Left lung (tissue), 10 donors: ENCODE data around the gene ATXN2. TPM values are rescaled to one million over a fixed set of nuclear protein-coding genes. Genes with fewer than 3 reads are reported as not detected.
A peak's percentile ranks its signal among the peaks of the same experiment; 100 is the strongest.
"Not testable (repeated sequence)": the region's sequence is repeated elsewhere in the genome, so short reads cannot be mapped to it uniquely, and the experiment has no call there.

Experiments
- ATAC-seq: fragments of 200-7000 bp; cut with Tn5 transposase; one replicate; pipeline ENCODE4 v1.9.1; 2020; ENCODE audit warnings: moderate library complexity
- DNase-seq, 4 donors: peaks; one replicate each; pipeline ENCODE4 v3.0.0-alpha.2; 2013 to 2020
- H3K27ac ChIP-seq, 2 donors: fragments of 200-600 bp; sonication (generic) in 1 of 2; one replicate each; pipeline versions ENCODE4 v1.5.0 to v1.8.0; 2020 to 2021
- H3K27me3 ChIP-seq, 2 donors: fragments of 200-600 bp; sonication (generic) in 1 of 2; one replicate each; pipeline versions ENCODE4 v1.5.0 to v1.8.0; 2020 to 2021
- H3K36me3 ChIP-seq, 2 donors: fragments of 200-600 bp; sonication (generic) in 1 of 2; one replicate each; pipeline versions ENCODE4 v1.5.0 to v1.8.0; 2020 to 2021
- H3K4me1 ChIP-seq, 2 donors: fragments of 200-600 bp; one replicate each; pipeline ENCODE4 v1.8.0; 2021
- H3K4me3 ChIP-seq, 2 donors: fragments of 200-600 bp; sonication (generic) in 1 of 2; one replicate each; pipeline versions ENCODE4 v1.5.0 to v1.8.0; 2020 to 2021; ENCODE audit warnings: mild to moderate bottlenecking in 1 of 2
- H3K9me3 ChIP-seq, 2 donors: fragments of 200-600 bp; sonication (generic) in 1 of 2; one replicate each; pipeline versions ENCODE4 v1.5.0 to v1.8.0; 2020 to 2021
- CTCF ChIP-seq, 2 donors: fragments of 200-600 bp; sonication (generic) in 1 of 2; IDR thresholded peaks; one replicate each; pipeline versions ENCODE4 v1.5.0 to v1.8.0; 2021; ENCODE audit warnings: antibody characterized with exemption in 2 of 2
- intact Hi-C, 2 donors: fragments of 100-400 bp; cut with DNase I; formaldehyde crosslinking; loops; one replicate each; pipeline versions ENCODE4 v1.11.2 to v1.14.2; 2022
- polyA plus RNA-seq, 6 donors: library from polyadenylated mRNA; unstranded; fragments of 120-200 nt; gene quantifications; one replicate each; pipeline ENCODE4 v1.2.1, GENCODE V29; 2013; ENCODE audit not compliant: insufficient read length in 6 of 6
- total RNA-seq, 2 donors: library from RNA; stranded (reverse); fragmentation: NEBNext Ultra II Directional; extraction: Animal tissue kit (Norgen Biotek cat#: 25700); gene quantifications; one replicate each; pipeline ENCODE4 v1.2.1, GENCODE V29; 2021
- donor health status: DM: no; HTN: yes; CAD: no.
- donor health status: DM: no; HTN: no; CAD: no.

ATXN2 gene
- total and polyA plus RNA-seq, 8 donors, result 60.9 to 90.2 (median 72.2) TPM

GRCh38 chr12:111628505-111629260, 29.6 kb upstream of the ATXN2 start:
- Histone ChIP-seq H3K4me3 (no peak overlapping the region), H3K4me1 (no peaks in the 10 kb centered on the region), H3K9me3 (no peaks in the 10 kb centered on the region), H3K27me3 (no peaks in the 10 kb centered on the region), H3K27ac (no peak overlapping the region), H3K36me3 (no peaks in the 10 kb centered on the region)
- DNase-seq, result no peak
- intact Hi-C loops, result no loop called here
- ATAC-seq, result no peak
- TF ChIP-seq CTCF (IDR thresholded peaks at IDR 0.05), result no peak

- ATAC-seq (no peak), DNase-seq (no peak)
- Histone ChIP-seq H3K9me3 (no peaks in the 10 kb centered on the region), H3K36me3 (no peaks in the 10 kb centered on the region), H3K4me3 (no peak overlapping the region), H3K27ac (no peak overlapping the region), H3K27me3 (no peaks in the 10 kb centered on the region), H3K4me1 (no peaks in the 10 kb centered on the region)
- TF ChIP-seq CTCF (IDR thresholded peaks at IDR 0.05), result no peak
- intact Hi-C loops, result no loop called here
Measured at GRCh38 chr12:111626230-111626629, 27.1 kb upstream of the ATXN2 start.

GRCh38 chr12:111624540-111624939, 25.4 kb upstream of the ATXN2 start:
- ATAC-seq (peak; percentile 71), DNase-seq (peak in 1 of 4 donors; percentile 38)
- H3K4me3 ChIP-seq, result no peak overlapping the region
- no peak overlapping the region for H3K27ac ChIP-seq
- no peaks in the 10 kb centered on the region for H3K9me3 ChIP-seq
- no peak for TF ChIP-seq CTCF (IDR thresholded peaks at IDR 0.05)
- H3K36me3 ChIP-seq, result no peaks in the 10 kb centered on the region
- H3K4me1 ChIP-seq, result no peaks in the 10 kb centered on the region
- intact Hi-C loops, result no loop called here
- H3K27me3 ChIP-seq, result no peaks in the 10 kb centered on the region

- ATAC-seq, H3K4me1 ChIP-seq, H3K27me3 ChIP-seq, H3K27ac ChIP-seq, intact Hi-C loops, H3K36me3 ChIP-seq, DNase-seq, H3K4me3 ChIP-seq, H3K9me3 ChIP-seq: not testable (repeated sequence)
Measured at GRCh38 chr12:111617841-111618240, 18.7 kb upstream of the ATXN2 start.

GRCh38 chr12:111616177-111616623, 17.1 kb upstream of the ATXN2 start:
- Histone ChIP-seq H3K4me1 (no peaks in the 10 kb centered on the region), H3K27me3 (no peaks in the 10 kb centered on the region), H3K4me3 (no peak overlapping the region), H3K36me3 (no peaks in the 10 kb centered on the region), H3K9me3 (no peaks in the 10 kb centered on the region), H3K27ac (no peak overlapping the region)
- intact Hi-C loops, result no loop called here
- DNase-seq, result peak in 2 of 4 donors; percentile 41 to 68
- ATAC-seq, result peak; percentile 71
- TF ChIP-seq CTCF (IDR thresholded peaks at IDR 0.05), result no peak

GRCh38 chr12:111607239-111607638, 8.1 kb upstream of the ATXN2 start:
- DNase-seq (no peak), ATAC-seq (no peak)
- no peak for TF ChIP-seq CTCF (IDR thresholded peaks at IDR 0.05)
- no peaks in the 10 kb centered on the region for H3K36me3 ChIP-seq
- H3K27me3 ChIP-seq, result no peaks in the 10 kb centered on the region
- no peak overlapping the region for H3K27ac ChIP-seq
- H3K4me1 ChIP-seq, result no peaks in the 10 kb centered on the region
- no peaks in the 10 kb centered on the region for H3K9me3 ChIP-seq
- intact Hi-C loops, result no loop called here
- no peak overlapping the region for H3K4me3 ChIP-seq
